GM12864 (cell line): ENCODE data around the gene KCND1.
"Not testable (repeated sequence)": the region's sequence is repeated elsewhere in the genome, so short reads cannot be mapped to it uniquely, and the experiment has no call there.

Experiments used
- DNase-seq: peaks from one replicate; pipeline ENCODE4 v3.0.0-alpha.2; 2011; ENCODE audit warnings: low read depth
- H3K4me3 ChIP-seq: 2 replicates; pipeline ENCODE4 v1.5.1; 2011; ENCODE audit warnings: mild to moderate bottlenecking, low read depth, low read length, control low read depth
- TF ChIP-seq, protein P1 (sequence below): IDR thresholded peaks from 2 replicates; pipeline ENCODE4 v1.5.1; 2011; ENCODE audit warnings: low read depth, mild to moderate bottlenecking, moderate library complexity, low read length, control low read depth, inconsistent platforms; ENCODE audit errors: missing control alignments

KCND1 gene

DNA sequence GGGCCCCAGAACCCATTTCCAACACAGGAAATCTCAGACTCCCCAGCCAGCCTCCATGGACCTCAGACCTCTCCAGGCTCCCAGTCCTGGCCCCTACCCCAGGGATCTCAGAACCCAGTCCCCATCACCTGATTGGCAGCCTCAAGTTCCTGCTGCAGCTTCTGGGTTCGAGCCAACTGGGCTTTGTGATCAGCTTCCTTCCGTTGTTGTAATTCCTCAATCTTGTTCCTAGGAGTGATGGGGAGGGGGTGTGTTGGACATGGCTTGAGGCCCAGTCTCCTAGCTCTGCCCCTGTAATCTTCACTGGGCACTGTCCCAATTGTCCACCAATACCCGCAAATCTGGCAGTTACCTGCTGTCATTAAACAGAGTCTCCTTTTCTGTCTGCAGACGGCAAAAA lies 17.8 kb upstream of the KCND1 start:
- no peak overlapping the region for H3K4me3 ChIP-seq
- DNase-seq: no peak
- TF ChIP-seq, protein P1, sequence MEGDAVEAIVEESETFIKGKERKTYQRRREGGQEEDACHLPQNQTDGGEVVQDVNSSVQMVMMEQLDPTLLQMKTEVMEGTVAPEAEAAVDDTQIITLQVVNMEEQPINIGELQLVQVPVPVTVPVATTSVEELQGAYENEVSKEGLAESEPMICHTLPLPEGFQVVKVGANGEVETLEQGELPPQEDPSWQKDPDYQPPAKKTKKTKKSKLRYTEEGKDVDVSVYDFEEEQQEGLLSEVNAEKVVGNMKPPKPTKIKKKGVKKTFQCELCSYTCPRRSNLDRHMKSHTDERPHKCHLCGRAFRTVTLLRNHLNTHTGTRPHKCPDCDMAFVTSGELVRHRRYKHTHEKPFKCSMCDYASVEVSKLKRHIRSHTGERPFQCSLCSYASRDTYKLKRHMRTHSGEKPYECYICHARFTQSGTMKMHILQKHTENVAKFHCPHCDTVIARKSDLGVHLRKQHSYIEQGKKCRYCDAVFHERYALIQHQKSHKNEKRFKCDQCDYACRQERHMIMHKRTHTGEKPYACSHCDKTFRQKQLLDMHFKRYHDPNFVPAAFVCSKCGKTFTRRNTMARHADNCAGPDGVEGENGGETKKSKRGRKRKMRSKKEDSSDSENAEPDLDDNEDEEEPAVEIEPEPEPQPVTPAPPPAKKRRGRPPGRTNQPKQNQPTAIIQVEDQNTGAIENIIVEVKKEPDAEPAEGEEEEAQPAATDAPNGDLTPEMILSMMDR: no peak

DNA sequence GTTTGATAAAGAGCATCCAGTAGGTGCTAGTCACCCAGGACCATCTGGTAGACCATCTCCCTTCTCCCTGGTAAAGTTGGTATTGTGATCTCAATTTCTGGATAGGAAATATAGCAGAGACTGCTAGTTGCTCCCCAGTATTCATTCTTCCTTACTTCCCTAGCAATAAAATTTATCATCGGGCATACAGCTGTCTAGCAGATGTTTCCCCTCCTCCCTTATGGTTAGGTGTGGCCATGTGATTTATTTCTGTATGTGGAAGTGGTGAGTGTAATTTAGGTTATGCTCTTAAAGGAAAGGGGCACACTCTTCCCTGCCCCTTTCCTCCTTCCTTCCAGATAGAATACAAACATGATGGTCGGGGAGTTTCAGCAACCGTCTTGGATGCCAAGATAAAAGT lies 12.3 kb upstream of the KCND1 start:
- TF ChIP-seq, protein P1: no peak
- DNase-seq: no peak
- no peak overlapping the region for H3K4me3 ChIP-seq

DNA sequence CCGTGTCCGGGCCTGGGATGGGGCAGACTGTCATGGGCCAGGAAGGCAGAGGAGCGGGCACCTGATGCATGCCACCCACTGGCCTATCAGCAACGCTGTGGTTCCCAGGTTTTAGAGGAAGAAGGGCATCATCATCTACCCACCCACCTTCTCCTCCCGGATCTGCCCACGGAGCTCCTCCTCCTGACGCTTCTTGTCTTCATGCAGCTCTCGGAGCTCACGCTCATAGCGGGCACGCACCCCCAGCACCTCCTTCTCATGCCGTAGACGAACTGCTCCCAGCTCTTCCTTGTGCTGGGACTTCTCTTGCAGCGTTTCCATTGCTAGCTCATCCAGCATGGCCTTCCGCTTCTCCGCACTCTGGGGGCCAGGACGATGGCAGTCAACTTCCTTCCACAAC lies 11.4 kb upstream of the KCND1 start:
- DNase-seq: no peak
- H3K4me3 ChIP-seq: no peak overlapping the region
- TF ChIP-seq, protein P1: no peak

DNA sequence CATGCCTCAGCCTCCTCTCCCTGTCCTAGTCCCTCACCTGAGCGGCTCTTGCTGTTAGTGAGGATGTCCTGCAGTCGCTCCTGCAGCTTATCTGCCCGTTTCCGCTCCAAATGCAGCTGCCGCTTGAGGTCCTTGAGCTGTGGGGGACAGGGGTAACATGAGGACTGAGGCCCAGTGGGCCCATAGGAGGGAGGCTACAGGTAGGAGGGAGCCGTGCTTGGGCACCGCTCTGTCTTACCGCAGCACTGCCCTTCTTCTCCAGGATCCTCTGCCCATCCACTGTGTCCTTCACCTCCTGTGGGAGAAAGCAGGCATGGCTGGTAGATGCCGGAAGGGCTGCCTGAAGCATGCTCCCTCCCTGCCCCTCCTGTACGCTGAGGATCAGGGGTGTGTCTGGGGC lies 9.5 kb upstream of the KCND1 start:
- no peak overlapping the region for H3K4me3 ChIP-seq
- DNase-seq: no peak
- TF ChIP-seq, protein P1: no peak

DNA sequence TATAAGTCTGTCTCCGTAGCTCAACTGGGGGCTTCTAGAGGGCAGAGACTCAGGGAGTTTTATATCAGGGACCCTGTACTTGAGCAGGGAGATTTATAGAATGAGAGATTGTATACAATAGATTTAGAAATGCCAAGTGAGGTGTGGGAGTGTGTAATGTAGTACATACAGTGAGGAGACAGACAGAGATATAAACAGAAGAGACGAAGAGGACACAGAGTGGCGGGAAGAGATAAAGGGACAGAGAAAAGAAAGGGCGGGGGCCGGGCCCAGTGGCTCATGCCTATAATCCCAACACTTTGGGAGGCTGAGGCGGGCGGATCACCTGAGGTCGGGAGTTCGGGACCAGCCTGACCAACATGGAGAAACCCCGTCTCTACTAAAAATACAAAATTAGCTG lies 8.7 kb upstream of the KCND1 start:
- not testable (repeated sequence) for DNase-seq, H3K4me3 ChIP-seq

DNA sequence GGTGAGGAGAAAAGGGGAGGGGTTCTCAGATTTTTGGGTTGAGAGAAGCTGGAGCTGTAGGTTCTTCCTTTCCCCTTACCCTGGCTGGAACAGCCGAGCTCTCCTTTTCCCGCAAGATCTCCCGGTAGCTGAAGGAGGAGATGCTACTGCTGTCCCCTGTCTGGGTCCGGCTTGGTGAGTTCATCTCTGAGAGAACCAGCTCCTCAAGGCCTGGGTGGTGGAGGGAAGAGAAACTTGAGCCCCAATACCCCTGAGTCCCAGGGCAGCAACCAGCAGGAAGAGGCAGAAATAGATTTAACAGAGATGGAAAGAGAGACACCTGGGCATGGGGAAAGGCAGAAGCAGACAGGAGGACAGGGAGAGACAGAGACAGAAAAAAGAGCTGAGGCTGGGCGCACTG lies 6.6 kb upstream of the KCND1 start:
- TF ChIP-seq, protein P1: no peak
- no peak for DNase-seq
- no peak overlapping the region for H3K4me3 ChIP-seq

DNA sequence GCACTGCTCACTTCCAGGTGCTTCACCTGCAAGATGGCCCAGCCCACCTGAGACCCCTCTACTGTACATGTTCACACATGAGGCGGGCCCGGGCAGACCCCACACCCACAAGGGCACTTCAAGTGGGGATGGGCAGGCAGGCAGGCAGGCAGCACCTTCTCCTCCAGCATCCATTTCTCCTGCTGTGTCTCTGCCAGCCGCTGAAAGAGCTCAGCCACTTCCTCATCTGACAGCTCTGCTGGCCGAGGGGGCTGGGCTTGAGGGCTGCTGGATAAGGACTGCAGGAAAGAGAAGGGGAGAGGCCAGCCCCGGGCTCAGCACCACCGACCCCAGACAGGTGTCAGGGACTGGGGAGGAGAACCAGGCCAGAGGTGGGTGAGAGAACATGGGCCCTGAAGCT lies 4.4 kb upstream of the KCND1 start:
- no peak overlapping the region for H3K4me3 ChIP-seq
- TF ChIP-seq, protein P1: no peak
- DNase-seq: no peak

DNA sequence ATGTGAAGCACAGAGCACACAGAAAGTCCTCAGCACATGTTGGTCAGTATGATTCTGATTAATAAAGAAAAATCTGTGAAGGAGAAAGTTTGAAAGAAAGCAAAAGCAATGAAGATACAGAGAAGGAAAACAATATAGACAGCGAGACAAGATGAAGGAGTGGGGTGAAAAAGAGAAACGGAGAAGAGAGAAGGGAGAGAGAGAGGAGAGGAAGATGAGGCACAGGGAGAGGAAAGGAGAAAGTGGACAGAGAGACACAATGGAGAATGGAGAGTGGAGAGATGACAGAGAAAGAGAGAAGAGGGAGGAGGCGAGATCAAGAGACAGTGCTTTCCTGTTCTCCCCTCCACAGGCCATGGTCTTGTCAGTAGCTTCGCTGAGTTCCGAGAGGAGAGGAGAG lies 3.9 kb upstream of the KCND1 start:
- TF ChIP-seq, protein P1: no peak
- no peak for DNase-seq
- no peak overlapping the region for H3K4me3 ChIP-seq
